Endothelial cell of umbilical vein (primary cell): ENCODE measurements around the gene MEI1. TPM values are rescaled to one million over a fixed set of nuclear protein-coding genes. Genes with fewer than 3 reads are reported as not detected.
"Not testable (repeated sequence)": the region's sequence is repeated elsewhere in the genome, so short reads cannot be mapped to it uniquely, and the experiment has no call there.

Source experiments
- BruUV-seq: library from RNA; stranded (reverse); fragments of 400-500 nt; replicated peaks from 2 replicates; lab custom pipeline; 2021; lab: Mats Ljungman, UMichigan
- CTCF ChIA-PET: fragments of 300-600, 350-600 bp; sonication (Branson Sonifier 250); formaldehyde crosslinking; loops from one replicate; lab custom pipeline; 2021; ENCODE audit warnings: antibody characterized with exemption, inconsistent platforms; lab: Charles Lee
- POLR2A ChIA-PET: fragments of 300-600, 350-600 bp; sonication (Branson Sonifier 250); formaldehyde crosslinking; loops from one replicate; lab custom pipeline; 2021; ENCODE audit warnings: antibody characterized with exemption, inconsistent platforms; lab: Charles Lee
- DNase-seq: peaks from one replicate; pipeline ENCODE4 v3.0.0-alpha.2; 2011; ENCODE audit warnings: low read depth, low spot score
- FAIRE-seq: peaks from 2 replicates; lab custom pipeline; 2011; peaks lifted over from hg19 to GRCh38; lab: Jason Lieb, UNC
- H2AFZ ChIP-seq: 2 replicates; pipeline ENCODE4 v1.6.0; 2012; ENCODE audit warnings: low read depth, low read length, control low read depth, inconsistent platforms
- H3K27ac ChIP-seq: 2 replicates; pipeline ENCODE4 v1.5.1; 2011; ENCODE audit warnings: low read depth, mild to moderate bottlenecking, control low read depth, low read length, moderate library complexity; ENCODE audit not compliant: insufficient read depth
- H3K27me3 ChIP-seq, 2 experiments: 2 replicates each; pipeline versions ENCODE4 v1.6.0 to v1.6.1; 2011; ENCODE audit warnings: low read length in 2 of 2, mixed read lengths in 1 of 2; ENCODE audit not compliant: control insufficient read depth in 2 of 2, insufficient read depth in 2 of 2
- H3K36me3 ChIP-seq, 2 experiments: 2 replicates in 1 of 2; 3 replicates in 1 of 2; pipeline ENCODE4 v1.5.1; 2011; ENCODE audit warnings: low read length in 2 of 2, mild to moderate bottlenecking in 1 of 2, moderate library complexity in 1 of 2; ENCODE audit not compliant: control insufficient read depth in 2 of 2, insufficient read depth in 2 of 2; ENCODE audit errors: extremely low read depth in 1 of 2
- H3K4me1 ChIP-seq: 3 replicates; pipeline ENCODE4 v1.5.1; 2011; ENCODE audit warnings: mild to moderate bottlenecking, low read length; ENCODE audit not compliant: control insufficient read depth, insufficient read depth; ENCODE audit errors: extremely low read depth
- H3K4me2 ChIP-seq: 2 replicates; pipeline ENCODE4 v1.6.1; 2011; ENCODE audit warnings: low read length, control low read depth, mixed read lengths; ENCODE audit not compliant: insufficient read depth
- H3K4me3 ChIP-seq, 3 experiments: fragments of 200-600 bp in 1 of 3; sonication (generic), shearing (Covaris generic) in 1 of 3; replicated peaks in 1 of 3; 2 replicates each; pipeline ENCODE4 v1.5.1; 2011 to 2016; ENCODE audit warnings: control low read depth in 3 of 3, low read length in 3 of 3, mild to moderate bottlenecking in 2 of 3, inconsistent platforms in 1 of 3, low read depth in 1 of 3, moderate library complexity in 1 of 3; ENCODE audit not compliant: insufficient read depth in 1 of 3
- H3K79me2 ChIP-seq: 2 replicates; pipeline ENCODE4 v1.6.0; 2012; ENCODE audit warnings: low read length, inconsistent platforms; ENCODE audit not compliant: control insufficient read depth, insufficient read depth
- H3K9ac ChIP-seq: replicated peaks from 2 replicates; pipeline ENCODE3; 2011; ENCODE audit warnings: low read length, control low read depth; ENCODE audit not compliant: insufficient read depth; ENCODE audit errors: extremely low read depth
- H3K9me1 ChIP-seq: replicated peaks from 3 replicates; pipeline ENCODE4 v1.6.0; 2011; ENCODE audit warnings: mild to moderate bottlenecking, low read length; ENCODE audit not compliant: control insufficient read depth, insufficient read depth; ENCODE audit errors: extremely low read depth
- H3K9me3 ChIP-seq: replicated peaks from 2 replicates; pipeline ENCODE4 v1.5.1; 2012; ENCODE audit warnings: low read length, inconsistent platforms; ENCODE audit not compliant: control insufficient read depth, insufficient read depth
- H4K20me1 ChIP-seq: replicated peaks from 2 replicates; pipeline ENCODE3; 2011; ENCODE audit warnings: mild to moderate bottlenecking, low read length; ENCODE audit not compliant: control insufficient read depth, insufficient read depth; ENCODE audit errors: extremely low read depth
- CTCF ChIP-seq, 2 donors: IDR thresholded peaks; 1 replicate in 1 of 2; 2 replicates in 1 of 2; pipeline ENCODE4 v1.5.1; 2011; ENCODE audit warnings: low read length in 2 of 2, mild to moderate bottlenecking in 2 of 2, moderate library complexity in 2 of 2, control low read depth in 1 of 2, inconsistent platforms in 1 of 2, low read depth in 1 of 2; ENCODE audit not compliant: insufficient read depth in 1 of 2; ENCODE audit errors: extremely low read depth in 1 of 2
- EZH2 ChIP-seq: IDR thresholded peaks from 2 replicates; pipeline ENCODE4 v1.6.1; 2012; ENCODE audit warnings: borderline replicate concordance, low read depth, mild to moderate bottlenecking, moderate library complexity, low read length, inconsistent platforms; ENCODE audit not compliant: severe bottlenecking
- FOS ChIP-seq: IDR thresholded peaks from 2 replicates; pipeline ENCODE4 v1.6.1; 2011; ENCODE audit warnings: mild to moderate bottlenecking, low read length, moderate library complexity, borderline replicate concordance; ENCODE audit not compliant: insufficient read depth
- GATA2 ChIP-seq: IDR thresholded peaks from 2 replicates; pipeline ENCODE4 v1.7.0; 2011; ENCODE audit warnings: low read depth, mild to moderate bottlenecking, moderate library complexity, mixed read lengths, low read length; ENCODE audit not compliant: insufficient read length, insufficient read depth
- JUN ChIP-seq: IDR thresholded peaks from 2 replicates; pipeline ENCODE4 v1.6.1; 2011; ENCODE audit warnings: borderline replicate concordance, low read depth; ENCODE audit not compliant: insufficient read length, insufficient read depth
- MAX ChIP-seq: IDR thresholded peaks from 2 replicates; pipeline ENCODE4 v1.6.1; 2011; ENCODE audit not compliant: insufficient read depth, insufficient read length
- MYC ChIP-seq: IDR thresholded peaks from one replicate; pipeline ENCODE4 v1.6.1; 2011; ENCODE audit warnings: mild to moderate bottlenecking, low read depth, low read length
- POLR2A ChIP-seq: IDR thresholded peaks from 2 replicates; pipeline ENCODE4 v1.6.1; 2012; ENCODE audit warnings: low read depth, mild to moderate bottlenecking, control low read depth, low read length
- POLR2AphosphoS5 ChIP-seq: IDR thresholded peaks from 2 replicates; pipeline ENCODE4 v1.6.1; 2012; ENCODE audit warnings: low read depth, mild to moderate bottlenecking, control low read depth, low read length, moderate library complexity; ENCODE audit not compliant: insufficient read depth
- dilution Hi-C: fragments of 300-500 bp; cut with MboI; formaldehyde crosslinking; loops from one replicate; pipeline ENCODE4 v1.15.0; 2019; ENCODE audit warnings: low sequenced_read_pairs; ENCODE audit not compliant: extremely low pct_ligation_motif_present
- intact Hi-C: fragments of 100-400 bp; cut with micrococcal nuclease; formaldehyde crosslinking; loops from one replicate; pipeline ENCODE4 v1.10.0; 2022
- polyA plus RNA-seq, 4 experiments: library from polyadenylated mRNA; depleted of rRNA in 3 of 4; stranded (reverse) in 3 of 4; unstranded in 1 of 4; fragments of >200 nt; gene quantifications; 2 replicates each; pipeline versions ENCODE4 v1.2.1 to v1.2.3, GENCODE V29; 2011 to 2012; ENCODE audit warnings: missing spikeins in 1 of 4
- total RNA-seq: library from RNA; stranded (reverse); gene quantifications from 2 replicates; pipeline ENCODE4 v1.2.3, GENCODE V29; 2021

The MEI1 gene
- total and polyA plus RNA-seq, 2 donors (not counting 3 experiments of a cell fraction or from before 2014, with no cell fraction given) = 1.5 to 1.9 TPM

- BruUV-seq = no TSS peak
- peaks cover 0 to 8% of the 10 kb centered on the region in 2 experiments for H3K36me3 ChIP-seq
- no peaks in the 10 kb centered on the region for H3K27me3 ChIP-seq
- H3K9me1 ChIP-seq = no peaks in the 10 kb centered on the region
- no peaks in the 10 kb centered on the region for H4K20me1 ChIP-seq
- no peak overlapping the region for H3K4me2 ChIP-seq
- no peak overlapping the region for H3K9ac ChIP-seq
- no peaks in the 10 kb centered on the region for H3K9me3 ChIP-seq
- dilution Hi-C loops (no loop called here), intact Hi-C loops (no loop called here)
- no peak overlapping the region for H3K4me3 ChIP-seq
- no peak for DNase-seq
- TF ChIP-seq JUN (no peak), FOS (no peak), POLR2A (no peak), GATA2 (no peak), MAX (no peak), EZH2 (no peak), CTCF (IDR thresholded peaks at IDR 0.05; ENCODE audit: extremely low read depth in 1 of 2, insufficient read depth in 1 of 2, low read depth in 1 of 2, low read length in 2 of 2) (no peak), MYC (no peak), POLR2AphosphoS5 (no peak)
- peaks cover 13% of the 10 kb centered on the region for H3K4me1 ChIP-seq
- CTCF ChIA-PET = interaction anchor here (0.8 to 1.2 kb wide), 2 partner anchors 13 to 17 kb away, joined by 3 to 4 read pairs; no protein-coding TSS in a partner anchor
- H3K79me2 ChIP-seq = peaks cover 85% of the 10 kb centered on the region
- H3K27ac ChIP-seq = no peak overlapping the region
- FAIRE-seq = no peak
- H2AFZ ChIP-seq = no peak overlapping the region
- POLR2A ChIA-PET = no interaction called here
Observed at GRCh38 chr22:41684194-41684593, 15.1 kb upstream of the MEI1 start.

GRCh38 chr22:41686890-41687289 lies 12.4 kb upstream of the MEI1 start:
- H3K27me3 ChIP-seq, H3K4me3 ChIP-seq, dilution Hi-C loops, FAIRE-seq, H3K36me3 ChIP-seq, H2AFZ ChIP-seq, H3K9ac ChIP-seq, H4K20me1 ChIP-seq, POLR2A ChIA-PET, H3K27ac ChIP-seq, intact Hi-C loops, H3K9me1 ChIP-seq, H3K9me3 ChIP-seq, H3K4me1 ChIP-seq, DNase-seq, BruUV-seq: not testable (repeated sequence)
- CTCF ChIA-PET = interaction anchor here (1.4 to 3.2 kb wide), 2 partner anchors 10 to 20 kb away, joined by 4 to 28 read pairs; no protein-coding TSS in a partner anchor
- H3K79me2 ChIP-seq = peaks cover 61% of the 10 kb centered on the region
- peak overlapping the region; percentile 83 for H3K4me2 ChIP-seq
